IMR-90 (cell line): ENCODE measurements around the gene CST9. TPM values are rescaled to one million over a fixed set of nuclear protein-coding genes. Genes with fewer than 3 reads are reported as not detected.

Source experiments
- ATAC-seq: fragments of 200-7000 bp; cut with Tn5 transposase; 2 replicates; pipeline ENCODE4 v1.9.1; 2020; ENCODE audit warnings: low read depth, mild to moderate bottlenecking, moderate library complexity
- BruUV-seq: library from RNA; stranded (reverse); fragments of 400-500 nt; replicated peaks from 2 replicates; lab custom pipeline; 2021; lab: Mats Ljungman, UMichigan
- CTCF ChIA-PET: fragments of 300-600 bp; formaldehyde crosslinking; extraction: SDS; loops from one replicate; lab custom pipeline; 2021; ENCODE audit warnings: antibody characterized with exemption; lab: Yijun Ruan, JAX
- POLR2A ChIA-PET: fragments of 300-600 bp; sonication (Branson Sonifier 250); formaldehyde crosslinking; loops from one replicate; lab custom pipeline; 2022; ENCODE audit warnings: antibody characterized with exemption; ENCODE audit not compliant: unreplicated experiment; lab: Charles Lee
- DNase-seq: peaks from one replicate; pipeline ENCODE4 v3.0.0; 2013
- H2AFZ ChIP-seq: replicated peaks from 2 replicates; pipeline ENCODE3; 2013; ENCODE audit warnings: low read length, mild to moderate bottlenecking; ENCODE audit not compliant: poor library complexity
- H2AK5ac ChIP-seq: 2 replicates; pipeline ENCODE4 v1.6.1; 2013; ENCODE audit warnings: low read depth, low read length, inconsistent platforms
- H2AK9ac ChIP-seq: replicated peaks from 2 replicates; pipeline ENCODE3; 2013; ENCODE audit warnings: mild to moderate bottlenecking, low read depth, low read length, moderate library complexity; ENCODE audit not compliant: poor library complexity
- H2BK120ac ChIP-seq: 2 replicates; pipeline ENCODE4 v1.6.1; 2013; ENCODE audit warnings: low read depth, low read length, inconsistent platforms
- H2BK15ac ChIP-seq: 3 replicates; pipeline ENCODE4 v1.6.1; 2013; ENCODE audit warnings: low read depth, low read length, inconsistent platforms
- H2BK20ac ChIP-seq: 2 replicates; pipeline ENCODE4 v1.6.1; 2013; ENCODE audit warnings: low read depth, mild to moderate bottlenecking, inconsistent platforms, low read length, moderate library complexity
- H2BK5ac ChIP-seq: 2 replicates; pipeline ENCODE4 v1.6.1; 2013; ENCODE audit warnings: mild to moderate bottlenecking, low read depth, low read length, inconsistent platforms; ENCODE audit not compliant: poor library complexity, severe bottlenecking
- H3K14ac ChIP-seq: replicated peaks from 2 replicates; pipeline ENCODE4 v1.6.1; 2013; ENCODE audit warnings: low read depth, low read length, inconsistent platforms
- H3K18ac ChIP-seq: 2 replicates; pipeline ENCODE4 v1.6.1; 2013; ENCODE audit warnings: low read depth, low read length, control low read depth
- H3K23ac ChIP-seq: 2 replicates; pipeline ENCODE4 v1.6.1; 2013; ENCODE audit warnings: low read depth, low read length, inconsistent platforms
- H3K27ac ChIP-seq: 2 replicates; pipeline ENCODE4 v1.5.1; 2013; ENCODE audit warnings: mild to moderate bottlenecking, control low read depth, low read length; ENCODE audit not compliant: insufficient read depth
- H3K27me3 ChIP-seq: 2 replicates; pipeline ENCODE4 v1.6.1; 2013; ENCODE audit warnings: low read length; ENCODE audit not compliant: control insufficient read depth, insufficient read depth
- H3K36me3 ChIP-seq: 2 replicates; pipeline ENCODE4 v1.6.1; 2013; ENCODE audit warnings: low read length, mixed read lengths; ENCODE audit not compliant: control insufficient read depth, insufficient read depth
- H3K4ac ChIP-seq: 2 replicates; pipeline ENCODE4 v1.6.1; 2013; ENCODE audit warnings: low read depth, low read length, inconsistent platforms
- H3K4me1 ChIP-seq: 2 replicates; pipeline ENCODE4 v1.6.1; 2013; ENCODE audit warnings: low read length, mixed read lengths; ENCODE audit not compliant: control insufficient read depth, insufficient read depth
- H3K4me2 ChIP-seq: 2 replicates; pipeline ENCODE4 v1.6.1; 2013; ENCODE audit warnings: low read depth, mild to moderate bottlenecking, control low read depth, low read length, moderate library complexity
- H3K4me3 ChIP-seq: 2 replicates; pipeline ENCODE4 v1.5.1; 2013; ENCODE audit warnings: low read depth, mild to moderate bottlenecking, control low read depth, low read length, moderate library complexity; ENCODE audit not compliant: insufficient read depth
- H3K56ac ChIP-seq: 2 replicates; pipeline ENCODE4 v1.6.1; 2013; ENCODE audit warnings: low read length, inconsistent platforms; ENCODE audit not compliant: insufficient read depth; ENCODE audit errors: extremely low read depth
- H3K79me1 ChIP-seq, 2 experiments: 2 replicates each; pipeline ENCODE4 v1.6.1; 2013; ENCODE audit warnings: low read length in 2 of 2, inconsistent platforms in 1 of 2, low read depth in 1 of 2
- H3K9ac ChIP-seq: 2 replicates; pipeline ENCODE4 v1.6.1; 2013; ENCODE audit warnings: low read depth, low read length, control low read depth
- H3K9me1 ChIP-seq: 2 replicates; pipeline ENCODE4 v1.6.1; 2013; ENCODE audit warnings: low read length, inconsistent platforms; ENCODE audit not compliant: insufficient read depth
- H3K9me3 ChIP-seq: 2 replicates; pipeline ENCODE4 v1.6.1; 2013; ENCODE audit warnings: low read length; ENCODE audit not compliant: control insufficient read depth, insufficient read depth
- H4K20me1 ChIP-seq: 2 replicates; pipeline ENCODE4 v1.6.1; 2013; ENCODE audit warnings: low read length, inconsistent platforms; ENCODE audit not compliant: insufficient read depth
- H4K5ac ChIP-seq: 2 replicates; pipeline ENCODE4 v1.6.1; 2013; ENCODE audit warnings: mild to moderate bottlenecking, low read depth, low read length, control low read depth
- H4K8ac ChIP-seq, 2 experiments: 2 replicates each; pipeline ENCODE4 v1.6.1; 2013; ENCODE audit warnings: low read depth in 2 of 2, low read length in 2 of 2, control low read depth in 1 of 2, inconsistent platforms in 1 of 2
- H4K91ac ChIP-seq: 2 replicates; pipeline ENCODE4 v1.6.1; 2013; ENCODE audit warnings: low read depth, low read length, inconsistent platforms; ENCODE audit not compliant: insufficient read depth
- BHLHE40 ChIP-seq: fragments of 150-350 bp; IDR thresholded peaks from 2 replicates; pipeline ENCODE4 v1.6.1; 2016; ENCODE audit warnings: mild to moderate bottlenecking, low read depth, low read length
- CHD1 ChIP-seq: IDR thresholded peaks from 2 replicates; pipeline ENCODE4 v1.6.1; 2012; ENCODE audit warnings: low read depth, low read length, improper control_type of control experiment
- ELK1 ChIP-seq: fragments of 150-350 bp; IDR thresholded peaks from 2 replicates; pipeline ENCODE4 v1.6.1; 2016; ENCODE audit warnings: low read depth, mild to moderate bottlenecking, low read length, moderate library complexity, borderline replicate concordance
- MAFK ChIP-seq: IDR thresholded peaks from 2 replicates; pipeline ENCODE4 v1.6.1; 2012; ENCODE audit warnings: low read depth, low read length, improper control_type of control experiment
- MAZ ChIP-seq: IDR thresholded peaks from 2 replicates; pipeline ENCODE4 v1.6.1; 2012; ENCODE audit warnings: low read depth, mild to moderate bottlenecking, low read length, improper control_type of control experiment, moderate library complexity, borderline replicate concordance
- MXI1 ChIP-seq: IDR thresholded peaks from 2 replicates; pipeline ENCODE4 v1.6.1; 2012; ENCODE audit warnings: low read depth, mild to moderate bottlenecking, low read length, moderate library complexity, borderline replicate concordance
- NFE2L2 ChIP-seq: fragments of 150-350 bp; IDR thresholded peaks from 2 replicates; pipeline ENCODE4 v1.6.1; 2016; ENCODE audit warnings: low read depth, mild to moderate bottlenecking, low read length
- RCOR1 ChIP-seq: IDR thresholded peaks from 2 replicates; pipeline ENCODE4 v1.6.1; 2012; ENCODE audit warnings: mild to moderate bottlenecking, low read length, improper control_type of control experiment; ENCODE audit not compliant: insufficient replicate concordance
- RFX5 ChIP-seq: IDR thresholded peaks from 2 replicates; pipeline ENCODE4 v1.8.0; 2012; ENCODE audit warnings: low read depth, mild to moderate bottlenecking, low read length, moderate library complexity
- SMC3 ChIP-seq: fragments of 150-350 bp; IDR thresholded peaks from 2 replicates; pipeline ENCODE4 v1.6.1; 2016; ENCODE audit warnings: low read depth, mild to moderate bottlenecking, antibody characterized with exemption, low read length, moderate library complexity
- WGBS, 2 experiments: methylation state at CpG; one replicate each; pipeline versions ENCODE4 v1.1.5 to v1.1.7; 2013; ENCODE audit warnings: missing lambda C conversion rate in 2 of 2; ENCODE audit not compliant: insufficient read length in 1 of 2; ENCODE audit errors: extremely low coverage in 2 of 2; 5-methylcytosine and 5-hydroxymethylcytosine counted together
- dilution Hi-C: fragments of 300-500 bp; cut with HindIII; formaldehyde crosslinking; loops from one replicate; pipeline ENCODE4 v1.14.3; 2018; ENCODE audit warnings: low sequenced_read_pairs; ENCODE audit not compliant: unreplicated experiment
- in situ Hi-C: fragments of 300-500 bp; cut with MboI; formaldehyde crosslinking; loops from 3 replicates; pipeline ENCODE4 v1.14.3; 2019; ENCODE audit warnings: low sequenced_read_pairs, inconsistent platforms, mixed read lengths
- intact Hi-C: fragments of 100-400 bp; cut with micrococcal nuclease; formaldehyde crosslinking; loops from 2 replicates; pipeline ENCODE4 v1.10.0; 2022
- polyA plus RNA-seq, 3 experiments: library from polyadenylated mRNA; depleted of rRNA; stranded (reverse); fragments of >200 nt; gene quantifications; 2 replicates each; pipeline ENCODE4 v1.2.3, GENCODE V29; 2012; ENCODE audit warnings: low replicate concordance in 1 of 3
- total RNA-seq: library from RNA; depleted of rRNA; stranded (reverse); fragments of >200 nt; gene quantifications from 2 replicates; pipeline ENCODE4 v1.2.3, GENCODE V29; 2012

Gene CST9
- total and polyA plus RNA-seq, 2 of the 4 experiments (the other 2 are of a cell fraction), result not detected

GRCh38 chr20:23608251-23608846 is 2.6 kb upstream of the CST9 start:
- H2BK5ac ChIP-seq, result no peak overlapping the region
- no peak overlapping the region for H2BK15ac ChIP-seq
- no peak overlapping the region for H2AK5ac ChIP-seq
- peaks cover 27% of the 10 kb centered on the region for H3K27me3 ChIP-seq
- no peak overlapping the region for H3K14ac ChIP-seq
- no peak overlapping the region for H4K8ac ChIP-seq
- H3K4ac ChIP-seq, result no peak overlapping the region
- peak overlapping the region; percentile 37 for H2AFZ ChIP-seq
- BruUV-seq, result no TSS peak
- CTCF ChIA-PET, result interaction anchor here (2.9 kb wide), 1 partner anchor 166 kb away, joined by 16 read pairs; no protein-coding TSS in a partner anchor
- H3K4me1 ChIP-seq, result no peaks in the 10 kb centered on the region
- no peak for TF ChIP-seq BHLHE40
- no peak for TF ChIP-seq CHD1
- TF ChIP-seq NFE2L2, result no peak
- TF ChIP-seq MAFK, result no peak
- TF ChIP-seq SMC3, result no peak
- no peak for TF ChIP-seq RCOR1
- no peak for TF ChIP-seq MXI1
- no peak for TF ChIP-seq RFX5
- no peak for TF ChIP-seq MAZ
- TF ChIP-seq ELK1, result no peak
- no peak overlapping the region for H4K91ac ChIP-seq
- POLR2A ChIA-PET, result no interaction called here
- H3K4me2 ChIP-seq, result no peak overlapping the region
- no peaks in the 10 kb centered on the region for H3K36me3 ChIP-seq
- no peak overlapping the region for H3K23ac ChIP-seq
- no peak overlapping the region for H3K18ac ChIP-seq
- no peaks in the 10 kb centered on the region for H3K79me1 ChIP-seq
- H3K9me1 ChIP-seq, result no peaks in the 10 kb centered on the region; the same call in 1 of the 2 replicates
- WGBS, 2 experiments, result 39% methylated on average over 10 of the region's 18 CpGs; no CpG with 5 or more reads in 1 of the 2 experiments
- intact Hi-C loops, result loop anchor here (10.0 kb wide), 1 partner anchor 914 kb away; no protein-coding TSS in a partner anchor
- H3K9ac ChIP-seq, result no peak overlapping the region
- H4K20me1 ChIP-seq, result no peaks in the 10 kb centered on the region
- no peak overlapping the region for H2BK20ac ChIP-seq
- no peak overlapping the region for H3K4me3 ChIP-seq
- no peak for DNase-seq
- in situ Hi-C loops, result loop anchor here (10.0 kb wide), 1 partner anchor 164 kb away; no protein-coding TSS in a partner anchor
- ATAC-seq, result no peak
- H3K56ac ChIP-seq, result no peak overlapping the region
- H3K9me3 ChIP-seq, result no peaks in the 10 kb centered on the region
- no peak overlapping the region for H2BK120ac ChIP-seq
- H4K5ac ChIP-seq, result no peak overlapping the region
- no peak overlapping the region for H3K27ac ChIP-seq
- no peak overlapping the region for H2AK9ac ChIP-seq
- dilution Hi-C loops, result no loop called here
